ENCODE measurements around the gene RFX3.

Gene RFX3

GRCh38 chr9:3508521-3509291, 17.1 kb downstream of the RFX3 start:
- H3K9me3 ChIP-seq: no peaks in the 10 kb centered on the region
- peak overlapping the region in 1 of 2 donors; percentile 12 for H3K27ac ChIP-seq
- intact Hi-C loops (cut with DNase I; ENCODE audit: low total_unique reads): no loop called here
- H3K36me3 ChIP-seq: no peaks in the 10 kb centered on the region
- H3K4me1 ChIP-seq: peaks cover 0 to 15% (median 3%) of the 10 kb centered on the region in 4 donors
- no peak for TF ChIP-seq CTCF (IDR thresholded peaks at IDR 0.05)
- H3K27me3 ChIP-seq: no peaks in the 10 kb centered on the region
- no peak for DNase-seq
- H3K4me3 ChIP-seq: no peak overlapping the region

GRCh38 chr9:3508078-3508431, 17.7 kb downstream of the RFX3 start:
- TF ChIP-seq CTCF (IDR thresholded peaks at IDR 0.05): no peak
- intact Hi-C loops (cut with DNase I; ENCODE audit: low total_unique reads): no loop called here
- Histone ChIP-seq H3K27ac (peak overlapping the region in 1 of 2 donors; percentile 12), H3K9me3 (no peaks in the 10 kb centered on the region), H3K36me3 (no peaks in the 10 kb centered on the region), H3K27me3 (no peaks in the 10 kb centered on the region), H3K4me1 (peaks cover 0 to 15% (median 3%) of the 10 kb centered on the region in 4 donors), H3K4me3 (no peak overlapping the region)
- no peak for DNase-seq

GRCh38 chr9:3507395-3508077, 18.3 kb downstream of the RFX3 start:
- H3K9me3 ChIP-seq: no peaks in the 10 kb centered on the region
- DNase-seq: no peak
- no peaks in the 10 kb centered on the region for H3K27me3 ChIP-seq
- peak overlapping the region in 1 of 2 donors; percentile 12 for H3K27ac ChIP-seq
- intact Hi-C loops (cut with DNase I; ENCODE audit: low total_unique reads): no loop called here
- no peak for TF ChIP-seq CTCF (IDR thresholded peaks at IDR 0.05)
- no peak overlapping the region for H3K4me3 ChIP-seq
- peaks cover 0 to 15% (median 3%) of the 10 kb centered on the region in 4 donors for H3K4me1 ChIP-seq
- no peaks in the 10 kb centered on the region for H3K36me3 ChIP-seq

- peaks cover 0 to 15% (median 3%) of the 10 kb centered on the region in 4 donors for H3K4me1 ChIP-seq
- no peak for DNase-seq
- H3K27ac ChIP-seq: no peak overlapping the region
- no peak for TF ChIP-seq CTCF (IDR thresholded peaks at IDR 0.05)
- H3K27me3 ChIP-seq: no peaks in the 10 kb centered on the region
- H3K4me3 ChIP-seq: no peak overlapping the region
- H3K9me3 ChIP-seq: no peaks in the 10 kb centered on the region
- H3K36me3 ChIP-seq: no peaks in the 10 kb centered on the region
- intact Hi-C loops (cut with DNase I; ENCODE audit: low total_unique reads): no loop called here
Observed at GRCh38 chr9:3506164-3506563, 19.6 kb downstream of the RFX3 start.

GRCh38 chr9:3502560-3503398, 23.0 kb downstream of the RFX3 start:
- intact Hi-C loops (cut with DNase I; ENCODE audit: low total_unique reads): no loop called here
- H3K27ac ChIP-seq: no peak overlapping the region
- H3K36me3 ChIP-seq: no peaks in the 10 kb centered on the region
- no peak for TF ChIP-seq CTCF (IDR thresholded peaks at IDR 0.05)
- H3K4me3 ChIP-seq: no peak overlapping the region
- H3K4me1 ChIP-seq: peaks cover 0 to 25% (median 3%) of the 10 kb centered on the region in 4 donors
- DNase-seq: no peak
- H3K9me3 ChIP-seq: no peaks in the 10 kb centered on the region
- H3K27me3 ChIP-seq: no peaks in the 10 kb centered on the region
